OCI-LY7 (cell line): Measurements from ENCODE around the gene SLC25A10. TPM values are rescaled to one million over a fixed set of nuclear protein-coding genes. Genes with fewer than 3 reads are reported as not detected.
A peak's percentile ranks its signal among the peaks of the same experiment; 100 is the strongest.

Source experiments
- BruUV-seq: library from RNA; stranded (reverse); fragments of 400-500 nt; replicated peaks from 2 replicates; lab custom pipeline; 2021; lab: Mats Ljungman, UMichigan
- CTCF ChIA-PET: fragments of 300-600 bp; sonication (Branson Sonifier 250); formaldehyde crosslinking; loops from one replicate; lab custom pipeline; 2022; ENCODE audit warnings: antibody characterized with exemption; ENCODE audit not compliant: unreplicated experiment; lab: Charles Lee
- POLR2A ChIA-PET: fragments of 300-600 bp; sonication (Branson Sonifier 250); formaldehyde crosslinking; loops from one replicate; lab custom pipeline; 2022; ENCODE audit warnings: antibody characterized with exemption; lab: Charles Lee
- DNase-seq: peaks from one replicate; pipeline ENCODE4 v3.0.0-alpha.2; 2015; ENCODE audit warnings: low spot score
- H2AFZ ChIP-seq: fragments of 200-600 bp; sonication (generic), shearing (Covaris generic); 2 replicates; pipeline ENCODE4 v1.6.1; 2014; ENCODE audit warnings: mild to moderate bottlenecking, antibody characterized with exemption, low read length, moderate library complexity
- H3K27ac ChIP-seq: fragments of 200-600 bp; sonication (generic); 2 replicates; pipeline ENCODE4 v1.5.1; 2014; ENCODE audit warnings: mixed run types, low read depth, mild to moderate bottlenecking, moderate library complexity, low read length, inconsistent platforms; ENCODE audit not compliant: poor library complexity, severe bottlenecking
- H3K36me3 ChIP-seq: fragments of 200-600 bp; sonication (generic); 2 replicates; pipeline ENCODE4 v1.6.1; 2014; ENCODE audit warnings: mild to moderate bottlenecking, antibody characterized with exemption, low read length, moderate library complexity, mixed read lengths; ENCODE audit not compliant: insufficient read depth
- H3K4me1 ChIP-seq: fragments of 200-600 bp; sonication (generic); 2 replicates; pipeline ENCODE4 v1.5.1; 2014; ENCODE audit warnings: mild to moderate bottlenecking, low read length; ENCODE audit not compliant: insufficient read depth, poor library complexity, severe bottlenecking
- H3K4me2 ChIP-seq: fragments of 200-600 bp; sonication (generic); 2 replicates; pipeline ENCODE4 v1.6.1; 2014; ENCODE audit warnings: mild to moderate bottlenecking, low read length
- H3K4me3 ChIP-seq: fragments of 200-600 bp; sonication (generic); 2 replicates; pipeline ENCODE4 v1.5.1; 2014; ENCODE audit warnings: mild to moderate bottlenecking, low read depth, low read length; ENCODE audit not compliant: poor library complexity, severe bottlenecking
- H3K79me2 ChIP-seq: fragments of 200-600 bp; sonication (generic); 2 replicates; pipeline ENCODE4 v1.6.1; 2016; ENCODE audit warnings: low read depth, mild to moderate bottlenecking, low read length, moderate library complexity, mixed read lengths; ENCODE audit not compliant: insufficient read depth
- H3K9me2 ChIP-seq: fragments of 200-600 bp; sonication (generic); 2 replicates; pipeline ENCODE4 v1.6.1; 2016; ENCODE audit warnings: mild to moderate bottlenecking, low read length, mixed read lengths; ENCODE audit not compliant: insufficient read depth
- H3K9me3 ChIP-seq: fragments of 200-600 bp; sonication (generic); 2 replicates; pipeline ENCODE4 v1.6.1; 2014; ENCODE audit warnings: mild to moderate bottlenecking, mixed run types, low read length, mixed read lengths
- H4K20me1 ChIP-seq: fragments of 200-600 bp; sonication (generic); 2 replicates; pipeline ENCODE4 v1.6.1; 2014; ENCODE audit warnings: mild to moderate bottlenecking, antibody characterized with exemption, low read length, moderate library complexity, mixed read lengths; ENCODE audit not compliant: insufficient read depth
- CTCF ChIP-seq: fragments of 200-600 bp; sonication (generic); conservative IDR thresholded peaks from 2 replicates; pipeline ENCODE4 v1.5.1; 2014; ENCODE audit warnings: mild to moderate bottlenecking, antibody characterized with exemption, low read length, moderate library complexity, mixed read lengths
- EZH2phosphoT487 ChIP-seq: fragments of 200-600 bp; sonication (generic); IDR thresholded peaks from 2 replicates; pipeline ENCODE4 v1.6.1; 2018; ENCODE audit warnings: low read depth, borderline replicate concordance, mild to moderate bottlenecking, mixed run types, antibody characterized with exemption, low read length, moderate library complexity, mixed read lengths
- intact Hi-C: fragments of 100-400 bp; cut with micrococcal nuclease; formaldehyde crosslinking; loops from one replicate; pipeline ENCODE4 v1.10.0; 2022; ENCODE audit not compliant: unreplicated experiment
- total RNA-seq, 2 experiments: library from RNA; depleted of rRNA in 1 of 2; stranded (reverse); fragments of >200 nt in 1 of 2; shearing (Covaris generic) in 1 of 2; gene quantifications; 2 replicates each; pipeline ENCODE4 v1.2.3, GENCODE V29; 2014 to 2022

SLC25A10 gene
- total RNA-seq, 2 experiments from 2014 or later = 45.6 to 46.9 TPM

DNA sequence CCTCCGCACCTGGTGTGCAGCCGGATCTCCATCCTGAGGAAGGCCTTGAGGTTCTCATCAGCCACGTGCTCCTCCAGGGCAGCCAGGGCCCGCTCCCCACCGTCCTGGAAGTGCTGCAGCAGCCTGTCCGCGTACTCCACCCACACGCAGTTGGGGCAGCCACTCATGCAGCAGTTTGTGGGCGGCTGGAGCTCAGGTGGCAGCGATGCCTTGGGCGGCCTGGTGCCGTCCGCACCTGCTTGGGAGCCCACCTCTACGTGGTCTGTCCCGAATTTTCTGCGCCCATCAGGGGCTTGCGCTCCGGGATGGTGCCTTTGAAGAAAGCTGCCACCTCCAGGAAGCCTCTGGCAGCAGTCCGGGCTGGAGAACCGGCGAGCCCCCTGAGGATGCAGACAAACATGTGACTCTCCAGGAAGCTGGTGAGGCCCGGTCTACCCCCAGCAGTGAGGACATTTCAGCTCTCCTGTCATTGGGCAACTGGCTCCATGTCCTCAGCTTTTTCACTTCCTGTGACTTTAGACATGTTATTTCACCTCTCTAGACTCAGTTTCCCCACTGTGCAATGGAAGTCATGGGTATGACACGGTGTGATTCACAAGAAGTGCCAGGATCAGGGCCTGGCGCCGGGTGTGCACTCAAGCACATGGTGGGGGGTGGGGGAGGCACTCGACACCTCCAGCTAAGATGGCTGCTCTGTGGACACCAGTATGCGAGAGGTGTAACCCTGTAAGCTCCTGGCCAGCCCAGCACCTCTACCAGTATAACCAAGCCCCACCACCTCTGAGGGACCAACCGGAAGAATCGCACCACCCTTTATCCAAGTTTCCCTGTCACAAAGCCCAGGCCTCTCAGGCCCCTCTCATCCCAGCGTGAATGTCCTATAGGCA, 46.6 kb upstream of the SLC25A10 start:
- no TSS peak for BruUV-seq
- intact Hi-C loops = loop anchor here (1.0 kb wide), 1 partner anchor 28 kb away; the partner anchor contains the start of genes NPLOC4 and TSPAN10
- Histone ChIP-seq H3K9me3 (no peaks in the 10 kb centered on the region), H4K20me1 (no peaks in the 10 kb centered on the region), H3K36me3 (peaks cover 47% of the 10 kb centered on the region), H3K9me2 (no peaks in the 10 kb centered on the region), H3K4me2 (peak overlapping the region; percentile 88), H3K79me2 (peaks cover 36% of the 10 kb centered on the region), H3K4me3 (peak overlapping the region; percentile 100), H3K27ac (peak overlapping the region; percentile 62), H2AFZ (peak overlapping the region; percentile 8; the same call in 1 of the 2 replicates), H3K4me1 (peaks cover 25% of the 10 kb centered on the region)
- CTCF ChIA-PET = interaction anchor here (0.5 kb wide), 1 partner anchor 147 kb away, joined by 6 read pairs; no protein-coding TSS in a partner anchor
- TF ChIP-seq EZH2phosphoT487 (no peak), CTCF (no peak)
- peak; percentile 61 for DNase-seq
- POLR2A ChIA-PET = interaction anchor here (0.7 to 2.1 kb wide), 2 partner anchors 9 to 18 kb away, joined by 3 to 8 read pairs; partner anchors contain the start of genes ARL16, HGS and PDE6G

- intact Hi-C loops = loop anchor here (1.0 kb wide), 1 partner anchor 29 kb away; the partner anchor contains the start of genes NPLOC4 and TSPAN10
- Histone ChIP-seq H4K20me1 (no peaks in the 10 kb centered on the region), H3K79me2 (peaks cover 36% of the 10 kb centered on the region), H3K9me2 (no peaks in the 10 kb centered on the region), H3K4me2 (peak overlapping the region; percentile 88), H3K36me3 (peaks cover 52% of the 10 kb centered on the region), H2AFZ (peak overlapping the region; percentile 8; the same call in 1 of the 2 replicates), H3K9me3 (no peaks in the 10 kb centered on the region), H3K4me3 (peak overlapping the region; percentile 100), H3K27ac (peak overlapping the region; percentile 62), H3K4me1 (peaks cover 25% of the 10 kb centered on the region)
- BruUV-seq = TSS peak; percentile 85
- no peak for TF ChIP-seq EZH2phosphoT487
- TF ChIP-seq CTCF = no peak
- CTCF ChIA-PET = no interaction called here
- POLR2A ChIA-PET = interaction anchor here (2.1 kb wide), 1 partner anchor 17 kb away, joined by 8 read pairs; the partner anchor contains the start of genes ARL16 and HGS
- DNase-seq = peak; percentile 45
Observed at GRCh38 chr17:81666092-81666341, 46.1 kb upstream of the SLC25A10 start.
